Smooth muscle cell (in vitro differentiated cells): Measurements from ENCODE around the gene ZDHHC8. TPM values are rescaled to one million over a fixed set of nuclear protein-coding genes. Genes with fewer than 3 reads are reported as not detected.

Experiments
- DNase-seq: peaks from one replicate; lab custom pipeline; 2025; ENCODE audit not compliant: unreplicated experiment; lab: John Stamatoyannopoulos, UW
- H2AFZ ChIP-seq: fragments of 200-600 bp; sonication (generic); 2 replicates; pipeline ENCODE4 v1.6.0; 2016; ENCODE audit warnings: antibody characterized with exemption, low read depth, mild to moderate bottlenecking
- H3F3A ChIP-seq: fragments of 200-600 bp; sonication (generic); 2 replicates; pipeline ENCODE4 v1.6.0; 2017; ENCODE audit warnings: antibody characterized with exemption, low read depth
- H3K27ac ChIP-seq: fragments of 200-600 bp; sonication (generic); 2 replicates; pipeline ENCODE4 v1.5.1; 2016; ENCODE audit warnings: low read depth, mild to moderate bottlenecking
- H3K27me3 ChIP-seq: fragments of 200-600 bp; sonication (generic); 2 replicates; pipeline ENCODE4 v1.6.1; 2016; ENCODE audit warnings: low read depth, mild to moderate bottlenecking
- H3K36me3 ChIP-seq: fragments of 200-600 bp; sonication (generic); 2 replicates; pipeline ENCODE4 v1.5.1; 2016; ENCODE audit warnings: low read depth
- H3K4me1 ChIP-seq: fragments of 200-600 bp; sonication (generic); 2 replicates; pipeline ENCODE4 v1.5.1; 2016; ENCODE audit warnings: low read depth
- H3K4me2 ChIP-seq: fragments of 200-600 bp; sonication (generic); 2 replicates; pipeline ENCODE4 v1.6.0; 2016; ENCODE audit warnings: mild to moderate bottlenecking
- H3K4me3 ChIP-seq: fragments of 200-600 bp; sonication (generic); 2 replicates; pipeline ENCODE4 v1.5.1; 2016; ENCODE audit warnings: mild to moderate bottlenecking
- H3K79me2 ChIP-seq: fragments of 200-600 bp; sonication (generic); 2 replicates; pipeline ENCODE4 v1.6.0; 2016; ENCODE audit warnings: low read depth, mild to moderate bottlenecking
- H3K9ac ChIP-seq: fragments of 200-600 bp; sonication (generic); 2 replicates; pipeline ENCODE4 v1.6.0; 2016; ENCODE audit warnings: low read depth
- H3K9me3 ChIP-seq: fragments of 200-600 bp; sonication (generic); replicated peaks from 2 replicates; pipeline ENCODE4 v1.5.1; 2016; ENCODE audit warnings: low read depth
- H4K20me1 ChIP-seq: fragments of 200-600 bp; sonication (generic); 2 replicates; pipeline ENCODE4 v1.6.0; 2016; ENCODE audit warnings: low read depth
- WGBS: methylation state at CpG from one replicate; pipeline ENCODE4 v1.1.7; 2016; ENCODE audit warnings: low lambda C conversion rate; 5-methylcytosine and 5-hydroxymethylcytosine counted together
- polyA plus RNA-seq: library from polyadenylated mRNA; unstranded; fragments of >200 nt; fragmentation: Nextera tagmentation; extraction: Ambion mirVana; gene quantifications from 2 replicates; pipeline ENCODE4 v1.2.1, GENCODE V29; 2016
- total RNA-seq: library from RNA; depleted of rRNA; stranded (reverse); fragments of >200 nt; gene quantifications from 2 replicates; pipeline ENCODE4 v1.2.3, GENCODE V29; 2014
- TF ChIP-seq, protein P1 (sequence below): fragments of 200-600 bp; sonication (generic); IDR thresholded peaks from 2 replicates; pipeline ENCODE4 v1.5.1; 2017; ENCODE audit warnings: borderline replicate concordance, mild to moderate bottlenecking, antibody characterized with exemption; ENCODE audit not compliant: insufficient read depth, poor library complexity, severe bottlenecking

ZDHHC8 gene
- total and polyA plus RNA-seq, 2 experiments from 2014 or later: 12.7 to 53.9 TPM

DNA sequence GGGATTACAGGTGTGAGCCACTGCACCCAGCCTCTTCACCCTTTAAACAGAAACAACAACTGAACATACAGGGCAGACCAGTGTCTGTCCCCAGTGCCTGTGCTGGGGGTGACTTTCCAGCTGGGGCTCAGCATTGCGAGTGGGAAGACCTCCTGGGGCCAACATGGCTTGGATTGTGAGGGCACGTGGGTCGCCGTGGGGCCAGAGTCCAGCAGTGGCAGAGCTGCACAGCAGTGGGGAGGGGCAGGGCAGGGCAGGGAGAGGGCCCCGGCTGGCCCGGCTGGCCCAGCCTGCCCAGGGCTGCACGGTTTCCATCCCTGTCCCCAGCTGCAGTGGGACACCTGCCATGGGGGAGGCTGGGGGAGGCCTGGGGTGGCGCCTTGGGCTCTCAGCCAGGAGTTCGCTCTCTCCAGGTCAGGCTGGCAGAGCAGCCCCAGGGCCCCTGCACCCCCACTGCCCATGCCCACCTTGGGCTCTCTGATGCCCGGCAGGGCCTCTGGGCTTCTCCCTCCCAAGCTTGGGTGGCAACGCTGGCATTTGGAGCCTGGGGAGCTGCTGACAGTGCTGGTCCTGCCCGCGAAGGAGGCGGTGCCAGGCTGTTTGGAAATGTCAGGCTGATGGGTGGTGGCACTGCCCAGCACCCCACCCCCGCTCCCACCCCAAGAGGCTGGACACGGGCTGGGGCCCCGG is 49.7 kb downstream of the ZDHHC8 start:
- no peaks in the 10 kb centered on the region for H3K4me1 ChIP-seq
- H3K9ac ChIP-seq: no peak overlapping the region
- no peaks in the 10 kb centered on the region for H4K20me1 ChIP-seq
- H3K27ac ChIP-seq: no peak overlapping the region
- no peaks in the 10 kb centered on the region for H3K79me2 ChIP-seq
- H3K4me2 ChIP-seq: no peak overlapping the region
- no peaks in the 10 kb centered on the region for H3K9me3 ChIP-seq
- no peaks in the 10 kb centered on the region for H3F3A ChIP-seq
- no peak overlapping the region for H3K4me3 ChIP-seq
- 94% methylated on average over 14 of the region's 17 CpGs for WGBS
- no peaks in the 10 kb centered on the region for H3K36me3 ChIP-seq
- DNase-seq: no peak
- no peak overlapping the region for H2AFZ ChIP-seq
- TF ChIP-seq, protein P1, sequence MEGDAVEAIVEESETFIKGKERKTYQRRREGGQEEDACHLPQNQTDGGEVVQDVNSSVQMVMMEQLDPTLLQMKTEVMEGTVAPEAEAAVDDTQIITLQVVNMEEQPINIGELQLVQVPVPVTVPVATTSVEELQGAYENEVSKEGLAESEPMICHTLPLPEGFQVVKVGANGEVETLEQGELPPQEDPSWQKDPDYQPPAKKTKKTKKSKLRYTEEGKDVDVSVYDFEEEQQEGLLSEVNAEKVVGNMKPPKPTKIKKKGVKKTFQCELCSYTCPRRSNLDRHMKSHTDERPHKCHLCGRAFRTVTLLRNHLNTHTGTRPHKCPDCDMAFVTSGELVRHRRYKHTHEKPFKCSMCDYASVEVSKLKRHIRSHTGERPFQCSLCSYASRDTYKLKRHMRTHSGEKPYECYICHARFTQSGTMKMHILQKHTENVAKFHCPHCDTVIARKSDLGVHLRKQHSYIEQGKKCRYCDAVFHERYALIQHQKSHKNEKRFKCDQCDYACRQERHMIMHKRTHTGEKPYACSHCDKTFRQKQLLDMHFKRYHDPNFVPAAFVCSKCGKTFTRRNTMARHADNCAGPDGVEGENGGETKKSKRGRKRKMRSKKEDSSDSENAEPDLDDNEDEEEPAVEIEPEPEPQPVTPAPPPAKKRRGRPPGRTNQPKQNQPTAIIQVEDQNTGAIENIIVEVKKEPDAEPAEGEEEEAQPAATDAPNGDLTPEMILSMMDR: no peak
- no peaks in the 10 kb centered on the region for H3K27me3 ChIP-seq

DNA sequence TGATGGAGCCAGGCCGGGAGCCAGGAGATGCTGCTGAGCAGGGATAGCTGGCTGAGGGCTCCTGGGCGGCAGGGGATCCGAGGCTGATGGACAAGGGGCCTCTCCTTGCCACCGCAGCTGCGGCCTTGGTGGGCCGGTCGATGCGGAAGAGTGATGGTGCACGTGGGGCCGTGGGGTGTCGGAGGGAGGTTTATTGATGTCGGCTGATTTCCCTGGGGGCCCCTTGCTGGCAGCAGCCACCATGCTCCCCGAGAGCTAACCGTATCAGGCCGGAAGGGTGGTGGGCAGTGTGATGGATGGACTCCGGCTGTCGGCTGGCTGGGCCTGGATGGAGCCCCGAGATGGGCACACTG is 50.3 kb downstream of the ZDHHC8 start:
- Histone ChIP-seq H3K9ac (no peak overlapping the region), H3K4me1 (no peaks in the 10 kb centered on the region), H3K36me3 (no peaks in the 10 kb centered on the region), H3F3A (no peaks in the 10 kb centered on the region), H3K79me2 (no peaks in the 10 kb centered on the region), H4K20me1 (no peaks in the 10 kb centered on the region), H3K27ac (no peak overlapping the region), H3K9me3 (no peaks in the 10 kb centered on the region), H3K4me3 (no peak overlapping the region), H3K27me3 (no peaks in the 10 kb centered on the region), H2AFZ (no peak overlapping the region), H3K4me2 (no peak overlapping the region)
- TF ChIP-seq, protein P1: no peak
- no peak for DNase-seq
- WGBS: 91% methylated on average over 18 of the region's 18 CpGs

DNA sequence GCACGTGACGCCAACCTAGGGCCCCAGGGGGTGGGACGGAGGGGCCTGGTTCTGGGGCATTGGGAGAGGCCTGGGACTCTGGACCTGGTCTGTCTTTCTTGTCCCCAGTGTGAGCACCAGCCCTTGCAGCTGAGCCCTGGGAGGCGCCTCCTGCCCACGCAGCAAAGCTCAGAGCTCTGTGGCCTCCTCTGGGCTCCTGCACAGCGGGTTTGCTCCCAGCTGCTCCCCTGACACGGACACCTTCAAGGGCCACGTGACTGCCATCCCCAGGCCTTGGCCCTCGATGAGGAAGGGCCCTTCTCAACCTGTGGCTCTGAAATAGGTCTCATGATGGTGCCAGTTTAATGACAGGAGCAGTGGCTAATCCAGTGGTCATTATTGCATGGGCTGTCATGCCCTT is 50.8 kb downstream of the ZDHHC8 start:
- Histone ChIP-seq H3K36me3 (no peaks in the 10 kb centered on the region), H2AFZ (no peak overlapping the region), H3K27ac (no peak overlapping the region), H3K9me3 (no peaks in the 10 kb centered on the region), H3K27me3 (no peaks in the 10 kb centered on the region), H3K4me1 (no peaks in the 10 kb centered on the region), H3K4me2 (no peak overlapping the region), H3K9ac (no peak overlapping the region), H3K79me2 (no peaks in the 10 kb centered on the region), H4K20me1 (no peaks in the 10 kb centered on the region), H3K4me3 (no peak overlapping the region), H3F3A (no peaks in the 10 kb centered on the region)
- WGBS: 73% methylated on average over 6 of the region's 9 CpGs
- no peak for DNase-seq
- TF ChIP-seq, protein P1: no peak

DNA sequence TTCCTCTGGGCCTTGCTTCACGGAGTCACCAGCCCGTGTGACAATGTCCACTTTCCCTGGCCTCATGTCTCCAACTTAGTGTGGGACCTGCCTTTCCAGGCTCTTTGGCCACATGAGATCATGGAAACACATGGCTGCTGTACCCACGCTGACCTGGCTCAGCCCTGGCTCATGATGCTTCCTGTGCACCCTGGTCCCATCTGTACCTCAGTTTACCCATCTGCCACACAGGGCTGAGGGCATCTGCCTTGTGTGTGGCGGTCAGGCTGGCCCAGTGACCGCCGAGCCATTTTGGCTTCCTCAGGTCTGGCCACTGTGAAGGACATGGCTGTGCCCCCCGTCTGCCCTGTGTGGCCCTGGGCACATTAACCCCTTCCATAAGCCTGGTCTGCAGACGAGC is 51.5 kb downstream of the ZDHHC8 start:
- no peaks in the 10 kb centered on the region for H4K20me1 ChIP-seq
- no peaks in the 10 kb centered on the region for H3K79me2 ChIP-seq
- TF ChIP-seq, protein P1: no peak
- H3K36me3 ChIP-seq: no peaks in the 10 kb centered on the region
- H3K4me1 ChIP-seq: no peaks in the 10 kb centered on the region
- DNase-seq: no peak
- H3K27ac ChIP-seq: no peak overlapping the region
- H3K4me3 ChIP-seq: no peak overlapping the region
- no peak overlapping the region for H2AFZ ChIP-seq
- no peak overlapping the region for H3K9ac ChIP-seq
- H3K27me3 ChIP-seq: no peaks in the 10 kb centered on the region
- no peaks in the 10 kb centered on the region for H3F3A ChIP-seq
- H3K4me2 ChIP-seq: no peak overlapping the region
- H3K9me3 ChIP-seq: no peaks in the 10 kb centered on the region
- WGBS: 92% methylated on average over 8 of the region's 8 CpGs
